Measurements from ENCODE around the gene NAB1.

The NAB1 gene

DNA sequence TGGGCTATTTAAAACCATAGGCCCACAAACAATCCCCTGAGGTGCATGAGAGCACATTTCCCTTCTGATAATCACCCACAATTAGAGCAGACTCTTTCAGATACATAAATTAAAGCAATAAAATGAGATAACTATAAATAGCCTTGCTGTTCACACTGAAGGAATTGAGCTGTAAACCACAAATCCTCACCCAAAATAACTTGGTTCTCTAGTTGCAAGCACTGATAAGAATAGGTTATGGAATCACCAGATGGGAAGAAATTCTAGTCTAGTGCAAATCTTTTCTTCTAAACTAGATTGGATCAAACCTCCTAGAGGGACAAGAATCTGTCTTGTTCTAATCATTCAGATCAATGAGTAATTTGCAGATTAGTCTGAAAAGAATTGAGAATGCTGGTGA is 64.6 kb downstream of the NAB1 start:
- no peak for DNase-seq (ENCODE audit: low read depth, low spot score)

DNA sequence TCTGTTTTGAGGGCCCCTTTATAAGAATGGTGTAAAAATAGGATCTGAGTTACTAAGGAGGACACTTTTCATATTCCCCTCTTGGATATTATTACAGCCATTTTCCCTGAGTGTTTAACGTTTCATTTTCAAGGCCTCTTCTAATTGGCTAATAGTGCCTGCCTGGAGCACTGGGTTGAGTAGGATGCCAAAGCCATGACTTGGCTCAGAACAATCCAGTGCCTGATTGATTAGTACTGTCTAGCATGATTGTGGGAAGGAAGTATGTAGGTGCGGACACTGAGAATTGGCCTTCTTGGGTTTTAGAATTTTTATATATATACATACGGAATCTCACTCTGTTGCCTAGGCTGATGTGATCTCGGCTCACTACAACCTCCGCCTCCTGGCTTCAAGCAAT is 66.1 kb downstream of the NAB1 start:
- DNase-seq (ENCODE audit: low read depth, low spot score): no peak

DNA sequence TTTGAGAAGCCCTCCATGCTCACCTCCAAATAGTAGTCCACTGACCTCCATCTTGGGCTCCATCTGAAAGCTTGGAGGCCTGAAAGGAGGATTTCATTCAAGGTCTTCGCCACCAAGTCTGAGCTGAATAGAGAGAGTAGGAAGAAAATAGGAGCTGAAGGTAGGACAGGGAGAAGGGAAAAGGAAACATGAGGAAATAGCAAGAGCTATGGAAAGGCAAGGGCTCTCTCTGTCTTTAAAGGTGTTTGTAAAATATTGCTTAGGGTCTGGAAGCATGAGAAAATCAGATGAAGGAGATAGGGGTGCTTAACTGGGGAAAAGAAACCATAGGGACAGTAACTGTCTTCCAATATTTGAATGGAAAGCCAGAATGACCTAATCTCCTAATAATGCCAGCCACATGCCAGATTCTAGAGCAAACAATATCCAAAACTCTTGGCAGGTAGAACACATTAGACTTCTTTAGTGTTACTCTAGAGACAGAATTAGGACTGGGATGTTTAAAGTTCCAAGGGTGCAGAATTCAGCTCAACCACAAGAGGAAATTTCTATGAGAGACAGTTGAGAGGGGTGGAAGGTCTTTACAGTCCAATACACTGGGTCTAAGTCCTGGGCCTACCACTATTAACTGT is 67.4 kb downstream of the NAB1 start:
- DNase-seq (ENCODE audit: low read depth, low spot score): no peak

DNA sequence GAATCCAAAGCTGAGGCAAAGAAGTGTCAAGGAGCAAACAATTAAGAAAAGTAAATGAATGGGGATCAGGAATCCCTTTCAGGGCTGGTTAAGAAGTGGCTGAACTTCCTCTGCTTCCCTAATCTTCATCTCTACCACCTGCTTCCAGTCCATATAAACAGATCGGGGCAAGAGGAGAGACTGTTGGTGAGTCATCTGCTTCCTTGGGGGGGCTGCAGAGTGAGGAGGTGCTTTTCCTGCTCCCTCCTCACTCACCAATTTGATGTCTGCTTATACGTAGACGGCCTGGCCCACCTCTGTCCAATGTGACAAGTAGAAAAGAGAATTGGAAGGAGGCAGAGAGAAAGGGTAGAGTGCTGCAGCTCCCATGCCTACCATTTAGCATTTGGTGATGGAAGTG is 68.4 kb downstream of the NAB1 start:
- DNase-seq (ENCODE audit: low read depth, low spot score): no peak

DNA sequence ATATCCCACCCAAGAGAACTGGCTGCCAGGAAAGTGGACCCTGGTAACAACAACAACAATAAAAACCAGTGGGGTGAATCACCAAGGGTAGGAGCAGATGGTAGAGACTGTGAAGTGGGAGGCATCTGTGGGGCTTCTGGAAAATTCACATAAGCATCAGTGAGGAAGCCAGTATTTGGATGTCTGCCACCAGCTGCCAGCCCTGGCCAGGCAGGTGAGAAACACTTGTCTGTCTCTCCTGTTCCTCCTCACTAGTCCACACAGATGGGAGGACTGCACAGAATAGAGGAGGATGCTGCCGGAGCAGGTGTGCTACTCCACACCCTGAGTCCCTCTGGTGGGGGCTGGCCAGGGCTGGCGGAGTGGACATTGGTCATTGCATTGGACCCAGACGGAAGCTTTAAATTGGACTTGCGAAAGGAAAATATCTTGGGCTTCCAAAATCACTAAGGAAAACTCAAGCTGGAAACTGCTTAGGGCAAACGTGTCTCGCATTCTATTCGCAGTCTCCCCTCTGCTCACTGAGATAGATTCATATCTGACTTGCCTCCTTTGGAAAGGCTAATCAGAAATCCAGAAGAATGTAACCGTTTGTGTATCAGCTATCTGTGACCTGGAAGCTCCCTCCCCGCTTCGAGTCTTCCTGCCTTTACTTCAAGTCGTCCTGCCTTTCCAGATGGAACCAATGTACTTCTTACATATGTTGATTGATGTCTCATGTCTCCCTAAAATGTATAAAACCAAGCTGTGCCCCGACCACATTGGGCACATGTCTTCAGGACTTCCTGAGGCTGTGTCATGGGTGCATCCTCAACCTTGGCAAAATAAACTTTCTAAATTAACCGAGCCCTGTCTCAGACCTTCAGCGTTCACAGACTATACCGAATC is 69.1 kb downstream of the NAB1 start:
- DNase-seq (ENCODE audit: low read depth, low spot score): no peak

DNA sequence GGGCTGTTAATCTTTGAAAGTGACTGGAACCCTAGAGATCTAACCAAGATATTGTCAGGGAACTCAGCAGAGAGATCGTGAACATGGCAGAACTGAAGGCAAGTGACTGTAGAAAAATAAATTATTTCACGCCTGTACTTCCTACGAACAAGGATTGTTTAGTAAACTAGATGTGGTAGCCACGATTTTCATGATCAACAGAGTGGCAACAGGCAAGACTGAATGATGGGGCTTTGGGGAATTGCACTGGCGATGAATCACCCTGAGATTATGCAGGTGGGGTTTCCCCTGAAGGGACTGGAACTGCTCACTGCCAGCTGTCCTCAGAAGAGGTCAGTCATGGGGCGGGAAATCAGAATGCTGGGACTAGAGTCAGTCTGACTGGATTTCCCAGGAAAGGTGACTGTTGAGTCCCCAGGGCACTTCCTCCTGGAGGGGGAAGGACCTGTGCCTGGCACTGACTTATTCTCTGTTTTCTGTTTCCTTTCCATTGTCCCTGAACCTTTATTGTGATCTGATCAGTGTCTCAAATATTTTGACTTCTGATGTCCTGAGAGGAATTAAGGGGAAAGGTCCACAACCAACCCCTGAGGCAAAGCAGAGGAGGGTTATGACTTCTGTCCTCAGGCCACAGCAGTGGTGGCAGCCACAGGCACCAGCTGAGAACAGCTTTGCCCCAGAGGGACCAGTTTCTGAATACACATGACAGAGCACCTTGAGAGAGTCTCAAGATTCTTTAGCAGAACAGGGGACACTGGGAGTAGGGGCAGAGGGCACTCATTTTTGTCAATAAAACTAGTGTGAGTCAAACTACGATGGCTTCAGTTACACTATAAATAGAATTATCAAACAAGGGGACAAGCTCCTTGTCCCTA is 70.0 kb downstream of the NAB1 start:
- no peak for DNase-seq (ENCODE audit: low read depth, low spot score)

DNA sequence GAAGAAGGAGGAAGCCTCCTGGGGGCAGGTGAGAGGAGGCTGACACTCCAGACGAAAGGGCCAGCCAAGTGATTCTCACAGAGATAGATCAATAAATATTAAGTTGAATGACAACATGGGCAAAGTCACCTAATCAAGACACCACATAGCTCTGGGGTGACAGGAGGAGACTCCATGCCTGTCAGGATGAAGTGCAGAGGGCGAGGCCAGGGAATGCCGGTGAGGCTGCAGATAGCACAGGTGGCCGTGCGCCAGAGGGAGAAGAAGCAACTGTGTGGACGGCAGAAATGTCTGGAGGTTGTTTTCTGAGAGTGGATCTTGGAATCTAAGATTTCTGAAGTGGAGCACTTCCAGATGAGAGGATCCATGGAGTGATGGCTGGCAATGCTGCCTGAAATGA is 71.4 kb downstream of the NAB1 start:
- no peak for DNase-seq (ENCODE audit: low read depth, low spot score)

DNA sequence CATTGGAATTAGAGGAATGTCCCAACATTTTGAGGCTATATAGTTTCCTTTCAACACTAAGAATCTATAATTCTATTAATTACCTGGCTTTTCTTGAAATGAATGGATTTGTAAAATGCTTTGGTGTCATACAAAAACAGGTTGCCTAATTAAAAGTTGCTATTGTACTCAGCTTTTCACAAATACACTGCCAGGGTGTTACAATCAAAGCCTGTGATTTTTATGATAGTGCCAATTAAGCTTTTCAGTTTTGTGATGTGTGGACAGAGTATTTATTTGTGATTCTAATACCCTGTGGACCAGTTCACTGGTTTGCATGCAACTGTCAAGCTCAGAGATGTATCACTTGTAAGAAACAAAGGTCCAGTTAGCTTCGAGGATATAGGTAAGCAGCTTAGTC is 71.8 kb downstream of the NAB1 start:
- DNase-seq (ENCODE audit: low read depth, low spot score): no peak

DNA sequence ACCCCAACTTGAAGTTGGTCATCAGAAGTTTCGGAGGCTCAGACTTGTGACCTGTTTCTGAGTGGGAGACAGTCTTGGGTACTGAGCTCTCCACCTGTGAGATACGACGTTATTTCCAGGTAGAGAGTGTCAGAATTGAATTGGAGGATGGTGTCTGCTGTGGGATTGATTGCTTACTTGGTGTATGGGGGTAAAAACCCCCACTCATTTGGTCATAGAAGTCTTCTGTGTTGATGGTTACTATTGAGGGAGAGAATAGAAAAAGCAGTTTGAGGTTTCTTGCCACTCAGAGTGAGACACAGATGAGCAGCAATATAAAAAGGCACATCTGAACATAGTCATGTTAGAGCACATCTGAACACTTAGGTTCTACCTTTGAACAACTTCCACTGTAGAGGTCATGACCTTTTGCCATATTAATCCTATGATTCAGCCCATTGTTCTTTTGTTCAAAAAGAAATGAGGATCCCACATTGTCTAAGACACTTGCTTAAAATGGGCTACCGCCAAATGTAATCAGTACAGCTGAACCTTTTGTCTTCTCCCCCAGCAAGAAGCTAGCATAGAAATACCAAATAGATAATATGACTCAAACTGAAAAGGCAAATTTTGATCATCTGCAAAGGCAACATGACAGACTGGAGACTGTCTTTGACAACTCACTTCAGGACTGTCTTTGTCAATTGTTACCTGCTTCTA is 73.3 kb downstream of the NAB1 start:
- no peak for DNase-seq (ENCODE audit: low read depth, low spot score)

DNA sequence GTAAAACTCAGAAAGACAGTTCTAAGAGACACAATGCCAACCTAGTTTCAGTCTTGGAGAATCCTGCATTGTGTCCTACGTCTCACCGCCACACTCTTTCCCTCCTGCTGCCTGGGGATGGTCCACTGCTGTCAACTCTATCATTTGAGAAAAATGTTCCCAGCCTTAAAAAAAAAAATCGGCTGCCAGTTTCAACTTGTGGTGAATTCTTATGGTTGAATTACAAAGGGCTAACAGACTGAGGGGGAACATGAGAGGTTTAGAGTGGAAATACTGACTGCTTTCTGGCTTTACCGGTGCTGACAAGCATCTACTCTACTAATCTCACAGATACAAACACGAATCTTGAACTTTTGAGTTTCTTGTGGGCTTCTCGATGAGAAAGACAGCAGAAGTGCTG is 74.0 kb downstream of the NAB1 start:
- DNase-seq (ENCODE audit: low read depth, low spot score): no peak

DNA sequence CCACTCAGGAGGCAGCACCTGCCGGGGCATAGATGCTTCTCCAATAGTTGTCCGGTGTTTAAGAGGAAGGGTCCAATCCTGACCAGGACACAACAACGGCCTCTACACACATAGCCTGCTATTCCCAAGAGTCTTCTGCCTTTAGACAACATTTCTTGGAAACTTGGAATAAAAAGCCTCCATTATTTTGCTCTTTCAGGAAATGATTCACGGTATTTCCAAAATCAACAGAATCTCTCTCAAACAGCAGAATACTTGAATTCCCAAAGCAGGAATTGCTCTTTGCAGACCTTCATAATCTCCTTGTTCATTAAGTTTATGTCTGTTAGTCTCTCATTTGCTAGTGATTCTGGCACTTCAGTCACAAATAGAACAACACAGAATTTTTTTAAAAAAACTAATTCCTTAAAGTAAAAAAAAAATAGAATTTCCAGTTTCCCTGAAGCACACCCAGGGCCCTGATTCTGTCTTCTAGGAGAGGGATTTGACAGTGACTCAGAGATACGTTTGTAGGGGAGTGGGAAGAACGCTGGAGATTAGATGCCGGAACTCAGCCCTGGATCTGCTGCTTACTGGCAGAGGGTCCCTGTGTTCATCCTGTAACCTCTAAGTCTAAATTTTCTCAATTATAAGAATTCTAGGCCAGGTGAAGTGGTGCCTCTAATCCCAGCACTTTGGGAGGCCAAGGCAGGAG is 74.7 kb downstream of the NAB1 start:
- no peak for DNase-seq (ENCODE audit: low read depth, low spot score)

DNA sequence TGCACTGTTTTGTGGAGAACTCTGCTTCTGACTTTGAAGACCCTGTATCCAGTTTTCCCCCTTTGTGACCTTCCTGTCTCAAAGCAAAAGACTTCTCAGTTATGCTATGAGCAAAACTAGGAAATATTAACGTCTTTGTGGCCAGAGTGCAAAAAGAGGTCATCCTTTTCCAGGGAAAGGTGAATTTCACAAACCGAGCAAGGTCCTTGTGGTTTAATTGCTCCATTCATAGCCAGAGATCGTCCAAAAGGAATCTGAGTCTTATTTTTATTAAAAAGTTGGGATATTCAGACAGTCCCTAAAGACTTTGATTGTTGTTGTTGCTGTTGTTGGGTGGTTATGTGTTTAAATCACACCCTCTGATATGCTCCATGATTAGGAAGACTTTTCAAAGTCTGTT is 77.4 kb downstream of the NAB1 start:
- no peak for DNase-seq (ENCODE audit: low read depth, low spot score)

DNA sequence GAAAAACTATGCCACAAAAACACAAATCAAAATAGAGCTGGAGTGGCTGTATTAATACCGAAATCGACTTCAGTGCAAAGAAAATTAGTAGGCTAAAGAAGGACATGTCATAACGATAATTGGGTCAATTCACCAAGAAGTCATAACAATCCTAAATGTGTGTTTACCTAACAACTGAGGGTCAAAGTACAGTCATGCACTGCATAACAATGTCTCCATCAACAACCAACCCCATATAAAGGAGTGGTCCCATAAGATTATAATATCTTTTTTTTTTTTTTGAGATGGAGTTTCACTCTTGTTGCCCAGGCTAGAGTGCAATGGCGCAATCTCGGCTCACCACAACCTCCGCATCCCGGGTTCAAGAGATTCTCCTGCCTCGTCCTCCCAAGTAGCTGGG is 87.5 kb downstream of the NAB1 start:
- no peak for DNase-seq (ENCODE audit: low read depth, low spot score)

DNA sequence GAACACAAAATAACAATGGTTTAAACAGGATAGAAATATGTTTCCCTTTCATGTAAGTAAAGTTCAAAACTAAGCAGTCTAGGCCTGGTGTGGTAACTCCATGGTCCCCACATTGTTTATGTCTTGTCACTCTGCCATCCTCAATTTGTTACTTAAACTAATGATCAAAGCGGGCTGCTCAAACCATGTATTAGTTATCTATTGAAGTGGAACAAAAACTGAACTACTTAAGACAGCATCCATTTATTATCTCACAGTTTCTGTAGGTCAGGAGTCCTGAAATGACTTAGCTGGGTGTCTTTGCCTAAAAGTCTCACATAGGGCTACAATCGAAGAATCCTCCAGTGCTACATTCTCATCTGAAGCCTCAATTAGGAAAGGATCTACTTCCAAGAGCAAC is 91.6 kb downstream of the NAB1 start:
- DNase-seq (ENCODE audit: low read depth, low spot score): no peak

Data from smooth muscle cell of the brain vasculature (primary cell).